Measurements from ENCODE around the gene GNAL. TPM values are rescaled to one million over a fixed set of nuclear protein-coding genes. Genes with fewer than 3 reads are reported as not detected.

The GNAL gene
- total RNA-seq, 2 experiments from 2014 or later, result 0.11 to 0.19 TPM

DNA sequence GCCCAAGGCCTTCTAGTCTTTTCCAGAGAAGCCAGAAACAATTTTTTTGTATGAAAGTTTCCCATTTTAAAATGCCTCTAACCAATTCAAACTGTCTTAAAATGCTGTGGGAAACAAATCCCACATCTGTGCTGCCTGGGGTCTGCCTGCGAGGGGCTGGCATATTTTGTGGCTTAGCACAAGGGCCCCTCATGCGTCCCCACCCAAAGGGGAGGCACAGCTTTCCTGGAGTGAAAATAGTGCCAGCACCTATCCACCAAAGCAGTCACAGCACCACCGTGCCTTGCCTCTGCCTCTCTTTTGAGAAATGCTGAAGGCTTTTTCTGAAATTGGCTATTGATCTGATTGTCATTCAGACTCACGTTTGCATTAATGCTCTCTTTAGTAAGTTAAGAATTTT lies 22.2 kb upstream of the GNAL start:
- ChIA-PET CTCF (no interaction called here), POLR2A (no interaction called here)
- Mint-ChIP-seq H3K4me3 (no peak overlapping the region), H3K27ac (no peak overlapping the region), H3K27me3 (peaks cover 15% of the 10 kb centered on the region), H3K4me1 (ENCODE audit: low read depth) (no peaks in the 10 kb centered on the region), H3K9me3 (no peaks in the 10 kb centered on the region), H3K36me3 (ENCODE audit: low read depth) (no peaks in the 10 kb centered on the region)
- Histone ChIP-seq H3K4me1 (ENCODE audit: insufficient read depth, low read length) (no peaks in the 10 kb centered on the region), H3K27me3 (ENCODE audit: control insufficient read depth in 1 of 2, insufficient read depth in 2 of 2, low read length in 2 of 2) (peaks cover 0 to 3% of the 10 kb centered on the region in 2 experiments), H3K36me3 (ENCODE audit: insufficient read depth, low read length) (no peaks in the 10 kb centered on the region), H3K27ac (ENCODE audit: low read depth in 1 of 2, low read length in 2 of 2) (no peak overlapping the region), H3K4me3 (ENCODE audit: low read length) (no peak overlapping the region), H3K9me3 (ENCODE audit: control insufficient read depth in 1 of 2, insufficient read depth in 1 of 2, low read length in 2 of 2) (no peaks in the 10 kb centered on the region)
- ATAC-seq (ENCODE audit: poor library complexity) (no peak), DNase-seq (no peak)
- no peak for TF ChIP-seq CTCF (IDR thresholded peaks at IDR 0.05)
- intact Hi-C loops (cut with DNase I, micrococcal nuclease), result no loop called here

DNA sequence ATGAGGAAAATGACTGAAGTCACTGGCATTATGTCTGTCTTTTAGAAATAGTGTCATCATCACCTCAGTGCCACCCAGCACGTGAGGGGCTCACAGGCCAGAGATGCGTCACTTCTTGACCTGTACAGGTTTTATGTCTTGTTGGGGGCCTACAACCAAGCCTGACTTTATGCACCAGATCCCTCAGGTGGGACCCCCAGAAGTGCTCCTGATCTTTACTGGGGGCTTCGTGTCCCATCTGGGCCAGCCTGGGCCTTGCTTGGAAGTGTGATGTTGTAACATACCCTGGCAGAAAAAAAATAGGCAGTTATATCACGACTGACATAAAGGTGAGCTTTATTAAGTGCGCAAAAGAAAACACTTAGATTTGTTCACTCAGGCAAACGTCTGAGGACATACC lies 21.5 kb upstream of the GNAL start:
- no peaks in the 10 kb centered on the region for H3K9me3 ChIP-seq (ENCODE audit: control insufficient read depth in 1 of 2, insufficient read depth in 1 of 2, low read length in 2 of 2)
- Mint-ChIP-seq H3K4me1 (ENCODE audit: low read depth) (no peaks in the 10 kb centered on the region), H3K9me3 (no peaks in the 10 kb centered on the region), H3K27ac (no peak overlapping the region), H3K36me3 (ENCODE audit: low read depth) (no peaks in the 10 kb centered on the region), H3K4me3 (no peak overlapping the region), H3K27me3 (peaks cover 15% of the 10 kb centered on the region)
- H3K4me1 ChIP-seq (ENCODE audit: insufficient read depth, low read length), result no peaks in the 10 kb centered on the region
- no peak overlapping the region for H3K4me3 ChIP-seq (ENCODE audit: low read length)
- H3K27me3 ChIP-seq (ENCODE audit: control insufficient read depth in 1 of 2, insufficient read depth in 2 of 2, low read length in 2 of 2), result peaks cover 3% of the 10 kb centered on the region in 2 experiments
- DNase-seq (no peak), ATAC-seq (ENCODE audit: poor library complexity) (no peak)
- ChIA-PET CTCF (interaction anchor here (0.6 kb wide), 1 partner anchor 838 kb away, joined by 3 read pairs; no protein-coding TSS in a partner anchor), POLR2A (no interaction called here)
- H3K27ac ChIP-seq (ENCODE audit: low read depth in 1 of 2, low read length in 2 of 2), result no peak overlapping the region
- H3K36me3 ChIP-seq (ENCODE audit: insufficient read depth, low read length), result no peaks in the 10 kb centered on the region
- TF ChIP-seq CTCF (IDR thresholded peaks at IDR 0.05), result no peak
- intact Hi-C loops (cut with DNase I, micrococcal nuclease), result no loop called here

DNA sequence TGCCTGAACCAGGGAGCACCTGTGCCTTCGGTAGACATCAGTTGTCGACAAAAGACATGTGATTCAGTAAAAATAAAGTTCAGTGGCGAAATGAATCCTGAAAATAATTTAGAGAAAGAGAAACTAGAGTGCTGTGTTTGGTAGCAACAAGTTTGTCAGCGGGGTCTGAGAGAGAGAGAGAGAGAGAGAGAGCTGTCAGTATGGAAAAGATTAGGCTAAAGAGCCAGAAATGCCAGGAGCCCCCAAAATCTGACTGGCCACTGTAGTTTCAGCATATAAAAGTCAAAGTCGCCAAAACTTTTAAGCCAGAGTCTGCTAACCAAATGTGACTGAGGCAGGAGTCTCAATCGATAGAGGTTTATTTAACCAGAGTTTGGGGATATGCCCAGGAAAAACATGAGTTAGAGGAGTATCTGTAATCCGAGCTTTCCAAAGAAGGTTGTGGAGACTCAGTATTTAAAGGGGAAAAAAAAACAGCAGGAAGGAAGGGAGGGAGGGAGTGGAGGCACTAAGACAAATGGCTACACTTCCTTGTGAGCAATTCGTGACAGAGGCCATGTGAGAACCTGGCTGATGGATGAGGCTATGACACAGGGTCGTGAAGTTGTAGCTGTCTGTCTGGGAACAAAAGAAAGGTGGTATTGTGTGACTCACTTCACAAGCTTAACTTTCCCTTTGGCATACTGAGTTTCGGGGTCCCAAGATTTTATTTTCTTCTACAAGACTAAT lies 20.5 kb upstream of the GNAL start:
- Mint-ChIP-seq H3K36me3 (ENCODE audit: low read depth) (no peaks in the 10 kb centered on the region), H3K4me3 (no peak overlapping the region), H3K9me3 (no peaks in the 10 kb centered on the region), H3K27me3 (peaks cover 15% of the 10 kb centered on the region), H3K27ac (no peak overlapping the region), H3K4me1 (ENCODE audit: low read depth) (no peaks in the 10 kb centered on the region)
- ATAC-seq (ENCODE audit: poor library complexity) (no peak), DNase-seq (no peak)
- Histone ChIP-seq H3K36me3 (ENCODE audit: insufficient read depth, low read length) (no peaks in the 10 kb centered on the region), H3K27ac (ENCODE audit: low read depth in 1 of 2, low read length in 2 of 2) (no peak overlapping the region), H3K4me3 (ENCODE audit: low read length) (no peak overlapping the region), H3K4me1 (ENCODE audit: insufficient read depth, low read length) (no peaks in the 10 kb centered on the region), H3K9me3 (ENCODE audit: control insufficient read depth in 1 of 2, insufficient read depth in 1 of 2, low read length in 2 of 2) (no peaks in the 10 kb centered on the region), H3K27me3 (ENCODE audit: control insufficient read depth in 1 of 2, insufficient read depth in 2 of 2, low read length in 2 of 2) (peaks cover 3 to 4% of the 10 kb centered on the region in 2 experiments)
- ChIA-PET POLR2A (no interaction called here), CTCF (no interaction called here)
- TF ChIP-seq CTCF (IDR thresholded peaks at IDR 0.05), result no peak
- intact Hi-C loops (cut with DNase I, micrococcal nuclease), result no loop called here
